HG03439 (cell line): Measurements from ENCODE around the gene SPTB.
"Not testable (repeated sequence)": the region's sequence is repeated elsewhere in the genome, so short reads cannot be mapped to it uniquely, and the experiment has no call there.

Source experiments
- ATAC-seq: cut with Tn5 transposase; IDR thresholded peaks from one replicate; pipeline ENCODE4 v1.9.1; 2021; ENCODE audit warnings: mild to moderate bottlenecking, moderate library complexity; ENCODE audit not compliant: unreplicated experiment

Gene SPTB

GRCh38 chr14:64879635-64880220, at the start of gene SPTB:
Gene SPTB, minus strand, starts transcription at chr14:64879907. Its CDS starts 56,813 bp downstream, at chr14:64823094.
- ATAC-seq = no peak

GRCh38 chr14:64929014-64929359, 49.3 kb upstream of the SPTB start:
- ATAC-seq = no peak

- ATAC-seq = no peak
Measured at GRCh38 chr14:64928239-64929013, 48.7 kb upstream of the SPTB start.

GRCh38 chr14:64927031-64927430, 47.3 kb upstream of the SPTB start:
- no peak for ATAC-seq

- no peak for ATAC-seq
Measured at GRCh38 chr14:64926398-64926995, 46.8 kb upstream of the SPTB start.

- ATAC-seq = no peak
Measured at GRCh38 chr14:64923015-64923414, 43.3 kb upstream of the SPTB start.

- no peak for ATAC-seq
Measured at GRCh38 chr14:64920465-64920864, 40.8 kb upstream of the SPTB start.

GRCh38 chr14:64919618-64920017, 39.9 kb upstream of the SPTB start:
- ATAC-seq = no peak

- no peak for ATAC-seq
Measured at GRCh38 chr14:64919215-64919614, 39.5 kb upstream of the SPTB start.

- ATAC-seq = no peak
Measured at GRCh38 chr14:64918216-64918615, 38.5 kb upstream of the SPTB start.

- no peak for ATAC-seq
Measured at GRCh38 chr14:64915797-64916196, 36.1 kb upstream of the SPTB start.

GRCh38 chr14:64915029-64915424, 35.3 kb upstream of the SPTB start:
- no peak for ATAC-seq

GRCh38 chr14:64914237-64915028, 34.7 kb upstream of the SPTB start, which contains the start of gene CHURC1:
Gene CHURC1, plus strand, starts transcription at chr14:64914455. Its CDS starts 41 bp downstream, at chr14:64914496.
- ATAC-seq = peak; percentile 98

- ATAC-seq = not testable (repeated sequence)
Measured at GRCh38 chr14:64913477-64913876, 33.8 kb upstream of the SPTB start.

GRCh38 chr14:64912261-64912660, 32.6 kb upstream of the SPTB start:
- ATAC-seq = no peak

GRCh38 chr14:64910847-64911495, 31.3 kb upstream of the SPTB start:
- ATAC-seq = no peak

- ATAC-seq = no peak
Measured at GRCh38 chr14:64906022-64906421, 26.3 kb upstream of the SPTB start.

GRCh38 chr14:64899958-64900357, 20.3 kb upstream of the SPTB start:
- ATAC-seq = no peak

- no peak for ATAC-seq
Measured at GRCh38 chr14:64891839-64892375, 12.2 kb upstream of the SPTB start.

GRCh38 chr14:64891173-64891838, 11.6 kb upstream of the SPTB start:
- no peak for ATAC-seq
